Measurements from ENCODE around the gene CORO2B.

Gene CORO2B

GRCh38 chr15:68621535-68621934 is 42.7 kb downstream of the CORO2B start:
- TF ChIP-seq CTCF (IDR thresholded peaks at IDR 0.05; ENCODE audit: low read depth, low read length): no peak
- H3K27ac ChIP-seq: peak overlapping the region; percentile 93
- no peak for DNase-seq
- peaks cover under 1% of the 10 kb centered on the region; the same call in 1 of the 2 replicates for H3K36me3 ChIP-seq
- H3K27me3 ChIP-seq (ENCODE audit: insufficient read depth, low read depth, severe bottlenecking): no peaks in the 10 kb centered on the region
- no peak overlapping the region for H3K4me3 ChIP-seq (ENCODE audit: low read depth, low read length)
- H3K9me3 ChIP-seq (ENCODE audit: severe bottlenecking): no peaks in the 10 kb centered on the region

GRCh38 chr15:68623301-68623892 is 44.6 kb downstream of the CORO2B start:
- peak; percentile 97 for DNase-seq
- H3K27ac ChIP-seq: peak overlapping the region; percentile 93
- no peaks in the 10 kb centered on the region for H3K9me3 ChIP-seq (ENCODE audit: severe bottlenecking)
- no peak overlapping the region for H3K4me3 ChIP-seq (ENCODE audit: low read depth, low read length)
- H3K36me3 ChIP-seq: no peaks in the 10 kb centered on the region
- TF ChIP-seq CTCF (IDR thresholded peaks at IDR 0.05; ENCODE audit: low read depth, low read length): no peak
- no peaks in the 10 kb centered on the region for H3K27me3 ChIP-seq (ENCODE audit: insufficient read depth, low read depth, severe bottlenecking)

GRCh38 chr15:68625853-68626252 is 47.1 kb downstream of the CORO2B start:
- Histone ChIP-seq H3K27ac (0 out of 2 replicates have a peak overlapping the region, but pooled peaks have one; percentile 8), H3K9me3 (ENCODE audit: severe bottlenecking) (no peaks in the 10 kb centered on the region), H3K27me3 (ENCODE audit: insufficient read depth, low read depth, severe bottlenecking) (no peaks in the 10 kb centered on the region), H3K36me3 (no peaks in the 10 kb centered on the region), H3K4me3 (ENCODE audit: low read depth, low read length) (no peak overlapping the region)
- no peak for TF ChIP-seq CTCF (IDR thresholded peaks at IDR 0.05; ENCODE audit: low read depth, low read length)
- DNase-seq: no peak

GRCh38 chr15:68626283-68626682 is 47.5 kb downstream of the CORO2B start:
- H3K9me3 ChIP-seq (ENCODE audit: severe bottlenecking): no peaks in the 10 kb centered on the region
- DNase-seq: no peak
- no peaks in the 10 kb centered on the region for H3K36me3 ChIP-seq
- H3K27me3 ChIP-seq (ENCODE audit: insufficient read depth, low read depth, severe bottlenecking): no peaks in the 10 kb centered on the region
- TF ChIP-seq CTCF (IDR thresholded peaks at IDR 0.05; ENCODE audit: low read depth, low read length): no peak
- H3K4me3 ChIP-seq (ENCODE audit: low read depth, low read length): no peak overlapping the region
- no peak overlapping the region for H3K27ac ChIP-seq

- H3K27ac ChIP-seq: no peak overlapping the region
- no peaks in the 10 kb centered on the region for H3K36me3 ChIP-seq
- no peaks in the 10 kb centered on the region for H3K9me3 ChIP-seq (ENCODE audit: severe bottlenecking)
- no peaks in the 10 kb centered on the region for H3K27me3 ChIP-seq (ENCODE audit: insufficient read depth, low read depth, severe bottlenecking)
- H3K4me3 ChIP-seq (ENCODE audit: low read depth, low read length): no peak overlapping the region
- DNase-seq: no peak
- TF ChIP-seq CTCF (IDR thresholded peaks at IDR 0.05; ENCODE audit: low read depth, low read length): no peak
Measured at GRCh38 chr15:68626739-68627138, 47.9 kb downstream of the CORO2B start.

GRCh38 chr15:68627476-68627875 is 48.7 kb downstream of the CORO2B start:
- H3K4me3 ChIP-seq (ENCODE audit: low read depth, low read length): no peak overlapping the region
- no peak overlapping the region for H3K27ac ChIP-seq
- H3K36me3 ChIP-seq: no peaks in the 10 kb centered on the region
- TF ChIP-seq CTCF (IDR thresholded peaks at IDR 0.05; ENCODE audit: low read depth, low read length): no peak
- no peaks in the 10 kb centered on the region for H3K9me3 ChIP-seq (ENCODE audit: severe bottlenecking)
- H3K27me3 ChIP-seq (ENCODE audit: insufficient read depth, low read depth, severe bottlenecking): no peaks in the 10 kb centered on the region
- no peak for DNase-seq

Measured in WERI-Rb-1 (cell line).